ENCODE measurements around the gene XPR1. TPM values are rescaled to one million over a fixed set of nuclear protein-coding genes. Genes with fewer than 3 reads are reported as not detected.

Gene XPR1
- total and polyA plus RNA-seq, 2 donors (not counting 3 experiments of a cell fraction or from before 2014, with no cell fraction given), result 23.9 to 26.7 TPM

- Histone ChIP-seq H4K20me1 (replicated peaks; ENCODE audit: control insufficient read depth, extremely low read depth, insufficient read depth, low read length) (no peaks in the 10 kb centered on the region), H3K36me3 (ENCODE audit: control insufficient read depth in 2 of 2, extremely low read depth in 1 of 2, insufficient read depth in 2 of 2, low read length in 2 of 2) (no peaks in the 10 kb centered on the region), H3K9me1 (replicated peaks; ENCODE audit: control insufficient read depth, extremely low read depth, insufficient read depth, low read length) (no peaks in the 10 kb centered on the region), H2AFZ (ENCODE audit: low read depth, low read length) (no peak overlapping the region), H3K27ac (ENCODE audit: insufficient read depth, low read depth, low read length) (no peak overlapping the region), H3K27me3 (ENCODE audit: control insufficient read depth in 2 of 2, insufficient read depth in 2 of 2, low read length in 2 of 2) (no peaks in the 10 kb centered on the region), H3K9me3 (replicated peaks; ENCODE audit: control insufficient read depth, insufficient read depth, low read length) (no peaks in the 10 kb centered on the region), H3K4me1 (ENCODE audit: control insufficient read depth, extremely low read depth, insufficient read depth, low read length) (no peaks in the 10 kb centered on the region), H3K9ac (replicated peaks; ENCODE audit: extremely low read depth, insufficient read depth, low read length) (no peak overlapping the region), H3K4me3 (replicated peaks in 1 of 3; ENCODE audit: insufficient read depth in 1 of 3, low read depth in 1 of 3, low read length in 3 of 3) (no peak overlapping the region), H3K4me2 (ENCODE audit: insufficient read depth, low read length) (no peak overlapping the region), H3K79me2 (ENCODE audit: control insufficient read depth, insufficient read depth, low read length) (peaks cover 10% of the 10 kb centered on the region)
- no peak for DNase-seq (ENCODE audit: low read depth, low spot score)
- dilution Hi-C loops (cut with MboI; ENCODE audit: extremely low pct_ligation_motif_present, low sequenced_read_pairs), result no loop called here
- intact Hi-C loops (cut with micrococcal nuclease), result no loop called here
- no TSS peak for BruUV-seq (replicated peaks)
- no peak for FAIRE-seq
- POLR2A ChIA-PET, result interaction anchor here (0.6 kb wide), 1 partner anchor 359 kb away, joined by 8 read pairs; no protein-coding TSS in a partner anchor
- CTCF ChIA-PET, result interaction anchor here (1.5 kb wide), 1 partner anchor 10 kb away, joined by 4 read pairs; no protein-coding TSS in a partner anchor
- TF ChIP-seq POLR2A (IDR thresholded peaks at IDR 0.05; ENCODE audit: low read depth, low read length) (no peak), GATA2 (IDR thresholded peaks at IDR 0.05; ENCODE audit: insufficient read depth, insufficient read length, low read depth, low read length) (no peak), MYC (IDR thresholded peaks at IDR 0.05; ENCODE audit: low read depth, low read length) (no peak), JUN (IDR thresholded peaks at IDR 0.05; ENCODE audit: borderline replicate concordance, insufficient read depth, insufficient read length, low read depth) (no peak), POLR2AphosphoS5 (IDR thresholded peaks at IDR 0.05; ENCODE audit: insufficient read depth, low read depth, low read length) (no peak), FOS (IDR thresholded peaks at IDR 0.05; ENCODE audit: borderline replicate concordance, insufficient read depth, low read length) (no peak), EZH2 (IDR thresholded peaks at IDR 0.05; ENCODE audit: borderline replicate concordance, low read depth, low read length, severe bottlenecking) (no peak)
- TF ChIP-seq, protein P1, sequence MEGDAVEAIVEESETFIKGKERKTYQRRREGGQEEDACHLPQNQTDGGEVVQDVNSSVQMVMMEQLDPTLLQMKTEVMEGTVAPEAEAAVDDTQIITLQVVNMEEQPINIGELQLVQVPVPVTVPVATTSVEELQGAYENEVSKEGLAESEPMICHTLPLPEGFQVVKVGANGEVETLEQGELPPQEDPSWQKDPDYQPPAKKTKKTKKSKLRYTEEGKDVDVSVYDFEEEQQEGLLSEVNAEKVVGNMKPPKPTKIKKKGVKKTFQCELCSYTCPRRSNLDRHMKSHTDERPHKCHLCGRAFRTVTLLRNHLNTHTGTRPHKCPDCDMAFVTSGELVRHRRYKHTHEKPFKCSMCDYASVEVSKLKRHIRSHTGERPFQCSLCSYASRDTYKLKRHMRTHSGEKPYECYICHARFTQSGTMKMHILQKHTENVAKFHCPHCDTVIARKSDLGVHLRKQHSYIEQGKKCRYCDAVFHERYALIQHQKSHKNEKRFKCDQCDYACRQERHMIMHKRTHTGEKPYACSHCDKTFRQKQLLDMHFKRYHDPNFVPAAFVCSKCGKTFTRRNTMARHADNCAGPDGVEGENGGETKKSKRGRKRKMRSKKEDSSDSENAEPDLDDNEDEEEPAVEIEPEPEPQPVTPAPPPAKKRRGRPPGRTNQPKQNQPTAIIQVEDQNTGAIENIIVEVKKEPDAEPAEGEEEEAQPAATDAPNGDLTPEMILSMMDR (IDR thresholded peaks at IDR 0.05; ENCODE audit: extremely low read depth in 1 of 2, insufficient read depth in 1 of 2, low read depth in 1 of 2, low read length in 2 of 2), result no peak
- TF ChIP-seq, protein P2, sequence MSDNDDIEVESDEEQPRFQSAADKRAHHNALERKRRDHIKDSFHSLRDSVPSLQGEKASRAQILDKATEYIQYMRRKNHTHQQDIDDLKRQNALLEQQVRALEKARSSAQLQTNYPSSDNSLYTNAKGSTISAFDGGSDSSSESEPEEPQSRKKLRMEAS (IDR thresholded peaks at IDR 0.05; ENCODE audit: insufficient read depth, insufficient read length), result no peak
Observed at GRCh38 chr1:180662709-180663108, 30.9 kb downstream of the XPR1 start.

All from endothelial cell of umbilical vein (primary cell).